GM18909 (cell line): Measurements from ENCODE around the gene PBXIP1.

ENCODE experiments used
- ATAC-seq: cut with Tn5 transposase; IDR thresholded peaks from one replicate; pipeline ENCODE4 v1.9.1; 2021; ENCODE audit warnings: mild to moderate bottlenecking; ENCODE audit not compliant: unreplicated experiment, poor library complexity

Gene PBXIP1

GRCh38 chr1:154974102-154974807, 18.4 kb upstream of the PBXIP1 start, which contains the start of gene CKS1B:
CKS1B (plus strand) TSS chr1:154974681; CDS start chr1:154974746, 65 bp downstream.
- peak; percentile 77 for ATAC-seq

- ATAC-seq: peak; percentile 25
These were observed 17.6 kb upstream of the PBXIP1 start for GRCh38 chr1:154973344-154974101.

GRCh38 chr1:154972517-154973343, 16.8 kb upstream of the PBXIP1 start:
- no peak for ATAC-seq

- no peak for ATAC-seq
These were observed 16.3 kb upstream of the PBXIP1 start for GRCh38 chr1:154972213-154972516.

- no peak for ATAC-seq
These were observed 15.6 kb upstream of the PBXIP1 start for GRCh38 chr1:154971341-154971998.

GRCh38 chr1:154970631-154971340, 14.9 kb upstream of the PBXIP1 start, which contains the start of gene SHC1:
SHC1 (minus strand) TSS chr1:154970747; CDS start chr1:154970526, 221 bp downstream.
- ATAC-seq: no peak

GRCh38 chr1:154969860-154970452, 14.1 kb upstream of the PBXIP1 start:
- no peak for ATAC-seq

- no peak for ATAC-seq
These were observed 13.3 kb upstream of the PBXIP1 start for GRCh38 chr1:154969246-154969645.

- no peak for ATAC-seq
These were observed 12.8 kb upstream of the PBXIP1 start for GRCh38 chr1:154968731-154969130.

GRCh38 chr1:154967331-154967950, 11.5 kb upstream of the PBXIP1 start:
- ATAC-seq: no peak

- ATAC-seq: no peak
These were observed 10.2 kb upstream of the PBXIP1 start for GRCh38 chr1:154966111-154966510.

GRCh38 chr1:154964359-154964758, 8.5 kb upstream of the PBXIP1 start:
- no peak for ATAC-seq

- ATAC-seq: no peak
These were observed 7.7 kb upstream of the PBXIP1 start for GRCh38 chr1:154963643-154964042.

- no peak for ATAC-seq
These were observed 7.0 kb upstream of the PBXIP1 start for GRCh38 chr1:154962795-154963330.

- ATAC-seq: peak; percentile 19
These were observed 6.4 kb upstream of the PBXIP1 start for GRCh38 chr1:154962156-154962749.

GRCh38 chr1:154961207-154962155, 5.6 kb upstream of the PBXIP1 start, which contains the start of gene PYGO2:
PYGO2 (minus strand) TSS chr1:154961782; CDS start chr1:154961576, 206 bp downstream.
- peak; percentile 76 for ATAC-seq
